ENCODE results near the gene TMEM163.

TMEM163 gene

GRCh38 chr2:134582547-134582899 lies 136.3 kb downstream of the TMEM163 start:
- peaks cover 0 to 10% of the 10 kb centered on the region in 2 experiments for H3K4me1 ChIP-seq (ENCODE audit: control insufficient read depth in 1 of 2, insufficient read depth in 1 of 2, low read depth in 1 of 2, low read length in 1 of 2)
- no peaks in the 10 kb centered on the region for H3K9me3 ChIP-seq
- H3K36me3 ChIP-seq = no peaks in the 10 kb centered on the region
- H3K27ac ChIP-seq = no peak overlapping the region
- H3K27me3 ChIP-seq = no peaks in the 10 kb centered on the region
- H3K4me3 ChIP-seq (ENCODE audit: low read depth in 1 of 2, low read length in 1 of 2) = no peak overlapping the region
- no peak for TF ChIP-seq CTCF (IDR thresholded peaks at IDR 0.05)

GRCh38 chr2:134581877-134582546 lies 136.8 kb downstream of the TMEM163 start:
- no peak for TF ChIP-seq CTCF (IDR thresholded peaks at IDR 0.05)
- no peaks in the 10 kb centered on the region for H3K9me3 ChIP-seq
- H3K27ac ChIP-seq = no peak overlapping the region
- peaks cover 0 to 10% of the 10 kb centered on the region in 2 experiments for H3K4me1 ChIP-seq (ENCODE audit: control insufficient read depth in 1 of 2, insufficient read depth in 1 of 2, low read depth in 1 of 2, low read length in 1 of 2)
- H3K27me3 ChIP-seq = no peaks in the 10 kb centered on the region
- no peak overlapping the region for H3K4me3 ChIP-seq (ENCODE audit: low read depth in 1 of 2, low read length in 1 of 2)
- no peaks in the 10 kb centered on the region for H3K36me3 ChIP-seq

GRCh38 chr2:134578316-134578715 lies 140.5 kb downstream of the TMEM163 start:
- Histone ChIP-seq H3K4me1 (ENCODE audit: control insufficient read depth in 1 of 2, insufficient read depth in 1 of 2, low read depth in 1 of 2, low read length in 1 of 2) (no peaks in the 10 kb centered on the region), H3K27ac (no peak overlapping the region), H3K4me3 (ENCODE audit: low read depth in 1 of 2, low read length in 1 of 2) (no peak overlapping the region), H3K27me3 (no peaks in the 10 kb centered on the region), H3K9me3 (no peaks in the 10 kb centered on the region), H3K36me3 (no peaks in the 10 kb centered on the region)
- no peak for TF ChIP-seq CTCF (IDR thresholded peaks at IDR 0.05)

GRCh38 chr2:134576478-134576877 lies 142.3 kb downstream of the TMEM163 start:
- TF ChIP-seq CTCF (IDR thresholded peaks at IDR 0.05) = no peak
- no peaks in the 10 kb centered on the region for H3K4me1 ChIP-seq (ENCODE audit: control insufficient read depth in 1 of 2, insufficient read depth in 1 of 2, low read depth in 1 of 2, low read length in 1 of 2)

GRCh38 chr2:134575888-134576287 lies 142.9 kb downstream of the TMEM163 start:
- H3K9me3 ChIP-seq = no peaks in the 10 kb centered on the region
- H3K4me3 ChIP-seq (ENCODE audit: low read depth in 1 of 2, low read length in 1 of 2) = no peak overlapping the region
- H3K27ac ChIP-seq = no peak overlapping the region
- no peak for TF ChIP-seq CTCF (IDR thresholded peaks at IDR 0.05)
- no peaks in the 10 kb centered on the region for H3K36me3 ChIP-seq
- H3K4me1 ChIP-seq (ENCODE audit: control insufficient read depth in 1 of 2, insufficient read depth in 1 of 2, low read depth in 1 of 2, low read length in 1 of 2) = no peaks in the 10 kb centered on the region
- H3K27me3 ChIP-seq = no peaks in the 10 kb centered on the region

More at GRCh38 chr2:134576478-134576877, 142.3 kb downstream of the TMEM163 start:
- Histone ChIP-seq H3K36me3 (no peaks in the 10 kb centered on the region), H3K27ac (no peak overlapping the region), H3K9me3 (no peaks in the 10 kb centered on the region), H3K27me3 (no peaks in the 10 kb centered on the region), H3K4me3 (ENCODE audit: low read depth in 1 of 2, low read length in 1 of 2) (no peak overlapping the region)
